Glomerular visceral epithelial cell (primary cell): ENCODE data around the gene SAMMSON.

Experiments used
- DNase-seq: peaks from one replicate; pipeline ENCODE4 v3.0.0-alpha.2; 2016; ENCODE audit errors: extremely low spot score

The SAMMSON gene

DNA sequence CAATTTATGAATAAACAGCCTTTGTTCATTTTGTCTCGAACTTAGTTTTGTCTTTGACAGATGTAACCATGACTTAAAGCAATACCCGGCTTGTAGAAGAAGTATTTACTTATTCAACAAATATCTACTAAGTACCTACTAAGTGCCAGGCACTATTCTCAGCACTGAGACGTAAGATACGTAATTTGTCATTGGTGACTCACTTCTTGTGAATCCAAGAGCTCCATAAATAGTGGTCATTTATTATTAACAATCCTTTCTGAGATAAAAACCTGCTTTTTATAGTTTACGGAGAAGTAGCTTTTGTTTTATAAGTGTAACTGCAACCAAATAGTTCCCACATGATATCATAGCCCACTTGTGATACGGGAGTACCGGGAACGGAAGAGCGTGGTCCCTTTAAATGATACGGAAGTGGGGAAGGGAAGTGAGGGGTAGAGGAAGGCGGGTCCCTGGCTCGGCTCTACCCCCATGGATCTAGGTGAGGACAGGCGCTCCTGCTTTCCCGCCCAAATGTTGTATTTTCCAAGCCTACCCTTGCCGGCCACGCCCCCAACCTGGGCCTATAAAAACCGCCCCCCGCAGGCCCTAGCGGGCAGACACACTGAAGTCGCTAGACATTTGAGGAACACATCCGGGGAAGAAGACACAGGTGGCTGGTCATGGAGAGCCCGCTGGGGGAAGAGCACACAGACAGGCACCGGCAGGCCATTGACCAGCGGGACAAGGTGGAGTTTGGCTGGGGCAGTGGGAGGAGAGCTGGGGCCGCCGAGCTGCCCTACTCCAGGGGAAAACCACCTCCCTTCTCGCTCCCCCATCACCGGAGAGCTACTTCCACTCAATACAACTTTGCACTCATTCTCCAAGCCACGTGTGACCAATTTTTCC lies at the start of gene SAMMSON:
Gene SAMMSON, plus strand, starts transcription at position 594 of the 888 bp plus-strand sequence.
- DNase-seq, result no peak

DNA sequence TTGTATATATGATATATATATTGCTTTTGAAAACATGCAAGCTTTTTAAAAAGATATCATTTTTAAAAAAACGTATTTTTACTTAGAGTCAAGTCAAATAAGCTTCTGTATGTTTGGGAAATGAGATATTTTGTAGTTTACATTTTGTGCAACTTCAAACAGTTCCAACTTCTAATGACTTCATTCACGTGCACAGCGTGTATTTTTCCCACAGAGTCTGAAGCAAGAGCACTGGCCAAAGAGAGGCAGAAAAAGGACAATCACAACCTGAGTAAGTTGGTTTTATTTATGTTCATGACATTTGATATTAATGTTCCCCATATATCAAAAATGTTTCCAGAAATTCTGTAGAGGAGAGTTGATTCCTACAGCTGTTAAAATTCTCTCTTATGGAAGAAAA lies 47.9 kb upstream of the SAMMSON start:
- no peak for DNase-seq

DNA sequence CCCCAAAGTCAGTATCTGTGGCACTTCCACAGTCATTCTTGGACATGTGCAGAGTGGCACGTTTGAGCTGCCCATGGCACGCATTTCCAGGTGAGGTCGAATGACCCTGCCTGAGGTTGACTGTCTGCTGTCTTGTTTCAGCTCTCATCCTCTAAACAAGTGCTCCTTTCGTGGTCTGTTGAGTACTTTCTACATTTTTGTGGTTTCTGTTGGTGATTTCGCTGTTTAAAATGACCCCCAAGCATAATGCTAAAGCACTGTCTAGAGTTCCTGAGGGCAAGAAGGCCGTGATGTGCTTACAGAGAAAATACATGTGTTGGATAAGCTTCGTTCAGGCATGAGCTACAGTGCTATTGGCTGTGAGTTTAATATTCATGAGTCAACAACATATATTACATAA lies 40.0 kb upstream of the SAMMSON start:
- peak; percentile 1 for DNase-seq

DNA sequence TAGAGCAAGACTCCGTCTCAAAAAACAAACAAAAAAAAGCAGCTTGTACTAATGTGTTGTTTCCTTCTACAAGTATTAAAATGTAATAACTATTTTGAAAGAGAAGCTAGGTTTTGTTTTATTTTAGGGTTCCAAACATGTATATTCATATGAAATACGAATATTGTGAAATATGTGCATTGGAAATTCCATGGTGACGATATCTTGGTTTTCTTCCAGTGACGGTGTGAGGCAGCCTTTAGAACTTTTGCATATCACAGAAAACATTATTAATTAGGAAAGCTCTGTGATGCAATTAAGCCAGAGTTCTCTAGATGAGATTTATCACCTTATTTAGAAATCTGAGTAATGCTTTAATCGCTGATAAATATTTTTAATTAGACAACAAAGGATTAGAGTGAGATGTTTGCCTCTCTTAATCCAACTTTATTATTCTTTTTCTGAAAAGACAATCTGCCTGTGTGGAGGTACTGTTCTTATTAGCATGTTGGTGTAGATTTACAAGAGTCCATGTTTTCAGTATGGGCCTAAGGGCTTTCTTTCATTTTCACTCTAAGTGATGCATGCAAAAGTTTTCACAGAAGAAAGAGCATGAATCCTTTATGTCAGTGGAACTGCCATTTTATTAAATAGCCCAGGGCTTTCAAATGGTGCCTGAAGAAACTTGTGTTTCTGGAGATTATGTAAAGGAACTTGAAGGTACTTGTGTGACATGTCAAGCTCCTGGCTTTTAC lies 37.7 kb upstream of the SAMMSON start:
- DNase-seq, result no peak

DNA sequence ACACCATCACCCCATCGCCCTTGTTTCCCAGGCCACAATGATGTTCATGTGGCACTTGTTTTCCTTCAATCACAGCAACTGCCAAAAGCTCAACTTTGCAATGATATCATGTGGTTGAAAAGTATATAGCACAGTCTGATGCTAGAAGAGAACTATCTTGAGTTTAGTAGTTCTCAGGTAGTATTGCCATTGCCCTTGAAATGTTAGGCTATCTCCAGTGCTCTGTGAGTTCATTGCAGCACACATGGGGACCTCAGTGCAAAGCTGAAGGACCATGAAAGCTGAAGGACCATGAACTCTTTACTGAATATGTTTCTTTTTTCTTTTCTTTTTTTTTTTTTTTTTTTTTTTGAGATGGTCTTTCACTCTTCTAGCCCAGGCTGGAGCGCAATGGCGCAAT lies 35.9 kb upstream of the SAMMSON start:
- no peak for DNase-seq

DNA sequence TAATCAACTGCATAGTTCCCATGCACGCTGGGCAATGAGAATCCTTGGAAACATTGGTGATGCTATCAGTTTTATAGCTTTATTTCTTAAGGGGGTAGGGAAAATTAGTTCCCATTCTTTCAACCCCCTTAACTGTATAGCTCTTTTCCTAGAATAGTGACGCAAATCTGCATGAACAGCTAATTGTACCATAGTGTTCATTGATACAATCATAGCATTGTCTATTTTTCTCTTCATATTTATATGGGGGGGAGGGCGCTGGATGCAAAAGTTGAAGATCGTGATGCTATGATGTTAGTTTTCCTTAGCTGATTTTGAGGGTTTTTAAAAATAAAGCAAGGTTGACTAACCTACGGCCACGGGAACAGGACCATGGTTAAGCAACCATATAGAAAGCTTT lies 32.4 kb upstream of the SAMMSON start:
- DNase-seq, result no peak

DNA sequence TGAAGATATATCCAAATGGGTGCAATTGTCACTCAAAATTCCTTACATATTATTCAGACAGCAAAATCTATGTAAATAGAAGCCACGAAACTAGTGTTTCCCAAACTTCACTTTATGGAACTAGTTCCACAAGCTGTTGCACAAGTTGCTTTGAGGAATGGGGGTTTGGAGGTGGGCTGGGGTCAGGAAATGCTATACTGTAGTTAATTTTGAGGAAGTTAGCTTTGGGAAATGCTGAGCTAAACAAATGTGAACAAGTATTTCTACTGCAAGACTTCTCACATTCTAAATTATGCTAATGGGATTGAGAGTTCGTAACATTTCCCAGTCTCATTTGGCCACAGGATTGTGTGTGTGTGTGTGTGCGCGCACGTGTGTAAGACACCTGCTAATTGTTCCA lies 28.7 kb upstream of the SAMMSON start:
- DNase-seq, result no peak

DNA sequence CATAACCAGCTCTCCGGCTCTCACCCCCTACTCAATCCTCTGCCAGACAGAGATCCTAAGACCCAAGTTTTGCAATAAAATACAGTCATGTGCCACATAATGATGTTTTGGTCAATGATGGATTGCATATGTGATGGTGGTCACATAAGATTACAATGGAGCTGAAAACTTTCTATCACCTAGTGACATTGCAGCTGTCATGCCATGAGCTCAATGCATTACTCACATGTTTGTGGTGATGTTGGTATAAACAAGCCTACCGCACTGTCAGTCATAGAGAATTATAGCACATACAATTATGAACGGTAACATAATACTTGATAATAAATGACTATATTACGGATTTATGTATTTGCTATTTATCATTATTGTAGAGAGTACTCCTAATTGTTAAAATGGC lies 26.9 kb upstream of the SAMMSON start:
- no peak for DNase-seq

DNA sequence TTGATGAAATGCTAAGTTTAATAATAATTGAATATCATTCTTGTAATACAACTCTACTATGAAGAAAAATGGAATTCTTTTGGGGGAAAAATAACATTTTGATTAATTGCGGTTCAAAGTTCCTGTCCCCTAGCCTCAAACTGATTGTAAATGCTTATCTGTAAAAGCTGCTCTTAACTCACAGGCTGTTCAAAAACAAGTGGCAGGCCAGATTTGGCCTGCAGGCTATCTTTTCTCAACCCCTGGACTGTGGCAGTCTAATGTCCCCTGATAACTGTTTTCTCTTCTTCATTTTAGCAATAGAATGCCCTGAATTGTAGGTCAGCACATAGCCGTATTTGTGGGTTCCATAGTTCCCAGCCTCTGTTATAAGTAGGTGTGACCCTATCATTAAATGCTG lies 23.5 kb upstream of the SAMMSON start:
- no peak for DNase-seq

DNA sequence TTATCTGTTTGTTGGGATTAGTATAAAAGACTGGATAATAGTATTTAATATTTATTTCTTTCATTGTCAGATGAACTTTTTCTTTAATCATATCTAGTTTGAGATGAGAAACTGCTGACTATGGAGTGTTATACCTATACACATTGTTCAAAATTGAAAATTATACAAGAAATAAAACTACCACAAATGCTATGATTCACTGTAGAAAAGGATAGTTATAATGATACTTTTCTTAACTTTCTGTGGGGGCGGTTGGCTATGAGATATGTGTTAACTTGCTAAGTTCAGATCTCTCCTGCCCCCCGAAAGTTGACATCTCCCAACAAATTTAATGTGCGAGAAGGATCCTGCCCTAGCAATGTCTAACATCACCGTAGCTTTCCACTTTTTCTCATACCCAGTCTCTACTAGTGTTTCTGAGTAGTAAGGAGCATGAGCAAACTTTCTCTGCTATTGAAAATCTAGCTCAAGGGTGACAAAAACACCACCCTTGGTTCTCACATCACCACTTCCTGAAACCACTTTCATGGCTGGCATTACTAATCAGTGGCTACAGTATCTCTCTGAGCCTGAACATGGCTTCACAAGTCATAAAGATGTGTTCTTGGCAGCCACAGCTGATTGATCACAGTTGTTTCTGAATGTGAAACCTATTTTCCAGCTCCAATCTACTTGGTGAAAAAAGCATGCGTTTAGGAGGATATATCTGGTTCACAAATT lies 15.8 kb upstream of the SAMMSON start:
- DNase-seq, result peak; percentile 1

DNA sequence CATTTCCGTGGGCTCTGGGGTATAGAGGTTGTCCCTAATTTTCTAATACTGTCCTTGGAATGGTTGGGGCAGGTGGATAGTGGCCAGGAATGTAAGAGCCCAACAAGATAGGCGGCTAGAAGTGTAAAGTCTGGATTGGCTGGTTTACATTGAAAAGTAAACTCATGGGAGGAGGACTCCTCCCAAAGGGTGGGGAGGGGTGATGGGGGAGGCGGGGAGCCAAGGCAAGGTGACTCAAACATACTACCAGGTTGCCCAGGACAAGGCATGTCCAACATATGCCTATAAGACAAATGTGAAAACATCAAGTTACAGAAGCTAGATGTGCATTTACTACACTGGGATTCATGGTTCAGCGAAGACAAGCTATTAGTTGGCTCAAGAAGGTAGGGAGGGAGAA lies 14.3 kb upstream of the SAMMSON start:
- no peak for DNase-seq

DNA sequence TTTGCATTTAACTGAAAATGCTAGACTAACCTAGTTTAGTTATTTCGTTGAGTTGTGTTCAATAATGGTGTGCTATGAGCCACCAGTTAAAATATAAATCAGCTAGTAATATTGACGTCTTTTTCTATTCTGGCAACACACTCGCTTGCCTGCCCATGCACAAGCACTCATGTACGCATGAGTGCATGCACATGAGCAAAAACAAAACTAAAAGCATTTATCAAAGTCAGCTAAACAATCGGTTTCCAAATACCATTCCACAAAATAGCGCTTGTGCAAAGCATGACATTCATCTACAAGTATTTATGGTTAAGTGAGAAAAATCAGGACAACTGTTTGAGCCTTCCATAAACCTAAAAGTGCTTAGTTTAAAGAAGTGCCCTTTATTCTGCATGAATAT lies 13.1 kb upstream of the SAMMSON start:
- no peak for DNase-seq

DNA sequence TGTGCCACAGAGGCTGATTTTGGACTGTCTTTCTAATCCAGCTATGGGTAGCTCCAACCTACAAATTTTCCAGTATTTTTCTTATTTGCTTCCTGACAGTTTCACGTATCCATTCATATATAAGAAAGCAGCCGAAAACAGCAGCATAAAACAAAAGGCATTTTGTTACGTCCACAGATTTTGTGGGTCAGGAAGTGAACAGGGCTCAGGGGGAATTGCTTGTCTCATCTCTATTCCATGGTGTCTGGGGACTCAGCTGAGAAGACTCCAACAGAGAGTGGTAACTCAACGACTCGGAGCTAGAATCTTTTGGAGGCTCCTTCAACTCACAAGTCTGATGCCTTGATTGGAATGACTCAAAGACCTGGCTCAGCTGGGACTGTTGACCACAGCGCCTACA lies 11.7 kb upstream of the SAMMSON start:
- no peak for DNase-seq

DNA sequence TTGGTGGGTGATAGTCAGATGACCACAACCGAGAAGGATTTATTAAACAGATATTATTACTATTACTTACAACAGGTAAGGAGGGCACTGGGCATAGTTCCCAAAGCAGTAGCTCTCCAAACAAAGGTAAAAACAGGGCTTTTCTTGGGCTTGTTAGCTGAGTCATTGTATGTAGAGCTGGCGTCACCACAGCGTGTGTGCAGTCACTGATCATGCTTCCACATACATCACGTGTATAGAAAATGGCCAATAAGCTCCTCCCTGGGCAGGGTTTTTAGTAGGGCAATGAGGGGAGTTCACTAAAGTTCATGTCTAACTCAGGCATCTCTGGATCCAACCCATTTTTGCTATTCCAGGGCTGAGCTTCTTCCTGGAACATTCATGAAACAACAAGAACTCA lies 5.8 kb upstream of the SAMMSON start:
- DNase-seq, result no peak

DNA sequence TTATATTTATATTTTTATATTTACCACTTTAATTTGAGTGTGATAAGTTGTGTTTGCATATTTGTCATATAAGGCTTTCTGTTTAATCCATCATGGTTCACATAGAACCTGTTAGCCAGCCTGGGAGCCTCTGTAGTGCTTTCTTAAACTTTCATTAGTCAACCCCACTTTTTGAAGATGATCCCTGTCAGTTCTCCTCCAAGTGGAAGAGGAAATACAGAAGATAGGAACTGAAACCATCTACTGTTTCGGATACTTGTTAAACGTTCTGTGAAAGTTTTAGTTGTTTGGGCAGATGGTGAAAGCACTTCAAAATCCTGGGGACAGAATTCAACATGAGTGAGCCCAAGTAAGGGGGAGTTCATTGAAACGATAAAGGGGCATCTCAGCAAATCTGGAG lies 4.6 kb upstream of the SAMMSON start:
- DNase-seq, result no peak

DNA sequence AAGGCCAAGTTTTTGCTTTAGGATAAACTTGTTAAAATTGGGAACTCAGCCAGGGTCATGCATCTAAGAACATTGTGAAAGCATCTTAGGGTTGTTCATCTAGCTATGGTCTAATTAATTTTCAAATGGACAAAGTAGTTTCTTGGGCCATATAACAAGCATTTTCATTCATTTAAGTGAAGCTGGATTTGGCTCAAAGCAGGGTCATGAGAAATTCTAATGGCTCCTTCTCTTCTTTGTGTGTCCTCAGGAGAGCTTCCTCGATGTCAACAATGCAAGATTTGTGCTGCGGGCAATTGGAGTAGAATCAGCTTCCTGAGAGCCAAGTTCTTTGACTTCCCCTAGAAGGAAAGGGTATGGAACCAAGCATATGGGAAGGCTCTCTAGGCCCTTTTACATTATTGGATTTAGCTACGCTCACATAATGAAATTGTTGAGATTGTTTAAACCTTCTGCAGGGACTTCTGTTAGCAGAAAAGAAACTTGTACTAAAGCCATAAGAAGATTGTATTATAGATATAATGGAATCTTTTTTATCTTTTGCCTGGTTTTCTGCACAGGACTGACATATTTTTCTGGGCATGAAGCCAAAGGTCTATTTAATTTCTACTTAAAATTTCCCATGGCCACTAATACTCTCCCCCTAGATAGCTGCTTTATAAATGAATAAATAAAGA lies 1.8 kb upstream of the SAMMSON start:
- DNase-seq, result no peak

DNA sequence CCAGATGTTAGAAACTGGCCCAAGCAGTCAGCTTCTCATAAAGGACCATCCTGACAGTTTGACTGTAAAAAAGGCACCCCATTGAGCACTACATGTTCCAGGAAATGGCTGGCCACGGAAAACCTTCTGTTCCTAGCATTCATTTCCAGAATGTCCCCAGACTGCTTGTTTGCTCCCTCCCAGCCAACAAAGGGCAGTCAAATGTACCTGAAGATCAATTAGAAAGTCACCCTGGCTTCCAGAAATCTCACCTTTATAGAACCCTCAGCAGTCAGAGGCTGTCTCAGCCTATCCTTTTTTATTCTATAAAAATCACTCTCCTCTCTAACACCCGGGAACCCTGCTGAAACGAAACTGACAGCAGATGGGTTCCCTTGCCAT lies 784 bp upstream of the SAMMSON start:
- DNase-seq, result no peak

DNA sequence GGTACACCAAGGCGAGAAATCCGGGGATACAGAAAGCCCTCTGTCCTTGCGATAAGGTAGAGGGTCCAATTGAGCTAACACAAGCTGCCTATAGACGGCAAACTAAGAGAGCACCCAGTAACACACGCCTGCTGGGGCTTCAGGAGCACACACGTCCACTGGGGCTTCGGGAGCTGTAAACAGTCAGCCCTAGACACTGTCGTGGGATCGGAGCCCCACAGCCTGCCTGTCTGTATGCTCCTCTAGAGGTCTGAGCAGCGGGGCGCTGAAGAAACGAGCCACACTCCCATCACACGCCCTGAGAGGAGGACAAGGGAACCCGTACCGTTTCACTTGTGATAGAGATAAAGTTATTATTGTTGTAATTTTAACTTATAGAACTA lies 486 bp downstream of the SAMMSON start:
- DNase-seq, result no peak

DNA sequence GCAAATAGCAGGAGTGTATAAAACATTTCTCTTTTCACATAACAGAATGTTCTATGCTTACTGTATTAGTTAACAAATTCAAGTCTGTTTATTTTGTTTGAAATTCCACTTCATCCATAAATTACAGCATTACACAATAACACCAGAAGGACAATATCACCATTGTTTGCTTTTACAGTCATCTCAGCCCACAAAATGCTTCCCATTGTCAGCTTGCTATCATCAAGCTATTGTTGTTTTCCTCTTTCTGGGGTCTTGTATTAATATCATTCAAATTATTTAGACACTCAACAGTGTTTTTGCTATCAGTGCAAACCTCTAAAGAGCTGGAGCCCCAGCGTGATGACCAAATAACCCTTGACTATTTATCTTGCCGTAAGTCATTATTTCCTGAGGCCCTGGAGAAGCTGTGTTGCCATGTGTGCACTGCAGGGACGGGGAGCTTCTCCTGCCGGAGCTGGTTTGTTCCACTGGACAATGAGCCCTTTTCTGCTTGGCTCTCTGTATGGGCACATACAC lies 1.1 kb downstream of the SAMMSON start:
- no peak for DNase-seq

DNA sequence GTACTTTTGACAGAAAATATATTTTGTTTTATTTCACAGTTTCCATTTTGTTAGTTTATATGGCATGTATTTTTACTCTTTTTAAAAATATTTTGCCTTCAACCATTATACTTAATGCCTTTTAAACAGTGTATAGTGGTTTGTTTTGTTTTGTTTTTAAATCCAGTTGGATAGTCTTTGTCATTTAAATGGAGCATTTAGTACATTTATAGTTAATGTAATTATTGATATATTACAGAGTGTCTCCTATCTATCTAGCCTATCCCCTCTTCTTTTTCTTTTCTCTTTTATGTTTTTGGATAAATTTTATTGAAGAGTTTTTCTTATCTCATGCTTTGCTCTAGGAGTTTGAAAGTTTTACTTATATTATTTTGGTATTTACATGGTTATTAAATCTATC lies 3.6 kb downstream of the SAMMSON start:
- DNase-seq, result no peak

DNA sequence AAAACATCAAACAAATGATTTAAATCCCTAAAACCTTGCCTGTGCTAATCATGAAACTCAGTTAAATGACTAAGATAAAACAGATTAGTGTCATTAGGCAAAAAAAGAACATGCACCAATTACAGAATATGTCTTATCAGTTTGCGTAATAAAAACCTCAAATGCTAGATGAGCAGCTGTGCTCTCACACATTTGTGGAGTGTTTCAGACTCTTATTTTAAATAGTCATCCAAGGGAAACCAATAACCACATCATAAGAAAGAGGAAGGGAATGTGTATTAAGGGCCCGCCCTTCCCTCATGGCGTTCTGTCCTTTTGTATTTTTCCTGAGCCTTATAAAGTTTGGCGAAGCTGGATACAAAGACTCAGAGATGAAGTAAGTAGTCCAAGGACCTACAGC lies 6.6 kb downstream of the SAMMSON start:
- DNase-seq, result no peak

DNA sequence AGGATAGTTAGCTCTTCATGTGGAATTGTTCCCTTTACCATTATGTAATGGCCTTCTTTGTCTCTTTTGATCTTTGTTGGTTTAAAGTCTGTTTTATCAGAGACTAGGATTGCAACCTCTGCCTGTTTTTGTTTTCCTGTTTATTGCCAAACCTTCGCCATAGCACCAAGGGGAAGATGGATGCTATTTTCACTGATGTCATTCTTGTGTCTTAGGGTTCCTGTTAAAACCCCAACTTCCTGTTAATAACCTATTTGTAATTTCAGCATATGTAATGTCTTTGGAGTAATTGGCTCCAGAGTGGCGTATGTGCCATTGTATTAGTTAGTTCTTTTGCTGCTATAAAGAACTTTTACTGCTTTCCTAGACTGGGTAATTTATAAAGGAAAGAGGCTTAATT lies 10.8 kb downstream of the SAMMSON start:
- DNase-seq, result no peak
